ENCODE measurements around the gene CALCB.

Gene CALCB

DNA sequence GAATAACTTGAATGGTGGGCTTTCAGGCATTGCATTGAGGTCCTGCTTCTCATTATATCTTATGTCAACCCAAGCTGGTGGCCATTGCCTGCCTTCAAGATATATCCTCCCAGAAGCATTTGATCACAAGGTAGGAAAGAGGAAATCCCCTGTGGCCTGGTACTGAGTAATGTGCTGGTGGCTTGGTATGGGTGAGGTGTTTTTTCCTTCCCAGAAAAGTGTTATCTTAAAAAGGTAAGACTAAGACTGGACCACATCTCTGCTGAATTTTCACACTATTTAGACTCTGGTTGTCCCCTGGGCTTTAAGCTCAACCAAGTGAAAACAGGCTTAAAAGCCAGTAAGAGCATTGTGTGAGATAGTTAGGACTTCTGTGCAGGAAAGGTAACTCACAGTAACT, 45.0 kb downstream of the CALCB start:
- Mint-ChIP-seq H3K27ac (no peak overlapping the region), H3K4me3 (no peak overlapping the region), H3K9me3 (peaks cover 2 to 4% of the 10 kb centered on the region in 2 donors), H3K27me3 (peaks cover 34 to 37% of the 10 kb centered on the region in 2 donors), H3K4me1 (peaks cover 27 to 54% of the 10 kb centered on the region in 2 donors), H3K36me3 (peaks cover 3% of the 10 kb centered on the region in 2 donors)
- ATAC-seq (replicated peaks) (peak; percentile 73 to 74), DNase-seq (peak; percentile 17)

DNA sequence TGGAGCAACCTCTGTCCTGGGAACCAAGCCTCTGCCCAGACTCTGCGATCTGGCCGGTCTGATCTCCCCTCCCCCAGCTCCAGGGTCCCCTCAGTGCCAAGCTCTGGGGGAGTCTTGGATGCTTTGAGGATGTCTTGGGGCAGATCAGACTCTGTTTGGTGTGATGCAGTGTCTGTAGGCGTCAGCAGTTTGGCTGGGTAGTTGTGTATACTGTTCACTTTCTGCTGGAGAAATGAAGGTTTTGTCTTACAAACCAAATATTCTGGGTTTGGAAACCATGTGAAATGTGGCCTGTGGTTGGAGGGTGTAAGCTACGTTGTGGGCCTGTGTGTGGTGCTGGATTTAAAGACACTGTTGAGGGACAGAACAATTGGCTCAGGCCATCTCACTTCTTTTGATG, 46.0 kb downstream of the CALCB start:
- Mint-ChIP-seq H3K4me1 (peaks cover 20 to 45% of the 10 kb centered on the region in 2 donors), H3K36me3 (no peaks in the 10 kb centered on the region), H3K4me3 (no peak overlapping the region), H3K9me3 (no peaks in the 10 kb centered on the region), H3K27ac (no peak overlapping the region), H3K27me3 (peaks cover 37 to 38% of the 10 kb centered on the region in 2 donors)
- DNase-seq: no peak
- no peak for ATAC-seq (replicated peaks)

DNA sequence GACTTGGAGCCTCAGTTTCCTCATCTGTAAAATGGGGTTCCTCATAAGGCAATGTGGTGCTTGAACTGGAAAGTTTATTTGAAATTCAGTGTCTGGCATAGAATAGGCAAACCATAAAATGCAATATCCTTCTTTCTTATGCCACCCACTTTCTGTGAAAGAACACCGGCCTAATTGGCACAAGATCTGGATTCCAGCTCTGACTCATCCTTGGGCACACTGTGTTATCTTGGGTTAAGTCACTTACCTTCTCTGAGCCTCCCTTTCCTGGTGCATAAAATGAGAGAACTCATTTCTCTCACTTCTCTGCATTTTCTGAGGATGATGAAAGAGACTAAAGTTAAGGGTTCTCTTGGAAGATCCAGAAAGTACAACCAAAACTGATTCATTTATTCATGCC, 46.4 kb downstream of the CALCB start:
- peaks cover 35 to 37% of the 10 kb centered on the region in 2 donors for H3K27me3 Mint-ChIP-seq
- no peaks in the 10 kb centered on the region for H3K36me3 Mint-ChIP-seq
- no peak for ATAC-seq (replicated peaks)
- no peak for DNase-seq
- H3K4me3 Mint-ChIP-seq: no peak overlapping the region
- H3K9me3 Mint-ChIP-seq: no peaks in the 10 kb centered on the region
- H3K4me1 Mint-ChIP-seq: peaks cover 19 to 41% of the 10 kb centered on the region in 2 donors
- H3K27ac Mint-ChIP-seq: no peak overlapping the region

GRCh38 chr11:15123849-15124248, 50.5 kb downstream of the CALCB start:
- Mint-ChIP-seq H3K27ac (no peak overlapping the region), H3K36me3 (no peaks in the 10 kb centered on the region), H3K27me3 (peaks cover 12 to 21% of the 10 kb centered on the region in 2 donors), H3K9me3 (no peaks in the 10 kb centered on the region), H3K4me3 (no peak overlapping the region), H3K4me1 (peaks cover 8% of the 10 kb centered on the region in 2 donors)
- no peak for ATAC-seq (replicated peaks)
- DNase-seq: no peak

GRCh38 chr11:15124528-15124927, 51.1 kb downstream of the CALCB start:
- ATAC-seq (replicated peaks) (no peak), DNase-seq (no peak)
- H3K9me3 Mint-ChIP-seq: no peaks in the 10 kb centered on the region
- H3K36me3 Mint-ChIP-seq: no peaks in the 10 kb centered on the region
- no peak overlapping the region for H3K4me3 Mint-ChIP-seq
- no peak overlapping the region for H3K27ac Mint-ChIP-seq
- H3K27me3 Mint-ChIP-seq: peaks cover 12 to 21% of the 10 kb centered on the region in 2 donors
- peaks cover 2 to 3% of the 10 kb centered on the region in 2 donors for H3K4me1 Mint-ChIP-seq

- no peaks in the 10 kb centered on the region for H3K9me3 Mint-ChIP-seq
- DNase-seq (no peak), ATAC-seq (replicated peaks) (no peak)
- H3K4me1 Mint-ChIP-seq: no peaks in the 10 kb centered on the region
- peaks cover 6 to 18% of the 10 kb centered on the region in 2 donors for H3K27me3 Mint-ChIP-seq
- no peak overlapping the region for H3K4me3 Mint-ChIP-seq
- no peak overlapping the region for H3K27ac Mint-ChIP-seq
- no peaks in the 10 kb centered on the region for H3K36me3 Mint-ChIP-seq
These were observed 53.9 kb downstream of the CALCB start for GRCh38 chr11:15127341-15127740.
